Measurements from ENCODE around the gene STK4.
"Not testable (repeated sequence)": the region's sequence is repeated elsewhere in the genome, so short reads cannot be mapped to it uniquely, and the experiment has no call there.

The STK4 gene

GRCh38 chr20:45058168-45058850, 92.0 kb downstream of the STK4 start:
- DNase-seq, result no peak

GRCh38 chr20:45059022-45059728, 92.9 kb downstream of the STK4 start:
- no peak for DNase-seq

GRCh38 chr20:45060294-45060693, 94.0 kb downstream of the STK4 start:
- no peak for DNase-seq

DNA sequence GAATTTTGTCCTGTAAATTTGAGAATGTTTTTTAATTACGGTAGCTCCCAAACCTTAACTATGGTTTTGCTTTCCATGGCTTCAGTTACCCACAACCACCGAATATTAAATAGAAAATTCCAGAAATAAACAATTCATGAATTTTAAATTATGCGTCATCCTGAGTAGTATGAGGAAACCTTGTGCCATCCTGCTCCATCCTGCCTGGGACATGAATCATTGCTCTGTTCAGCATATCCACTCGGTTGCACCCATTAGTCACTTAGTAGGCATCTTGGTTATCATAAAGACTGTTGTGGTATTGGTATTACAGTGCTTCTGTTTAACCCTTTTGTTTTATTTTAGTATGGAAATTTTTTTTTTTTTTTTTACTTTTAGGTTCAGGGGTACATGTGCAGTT, 94.9 kb downstream of the STK4 start:
- no peak for DNase-seq

GRCh38 chr20:45063107-45063506, 96.8 kb downstream of the STK4 start:
- DNase-seq, result not testable (repeated sequence)

DNA sequence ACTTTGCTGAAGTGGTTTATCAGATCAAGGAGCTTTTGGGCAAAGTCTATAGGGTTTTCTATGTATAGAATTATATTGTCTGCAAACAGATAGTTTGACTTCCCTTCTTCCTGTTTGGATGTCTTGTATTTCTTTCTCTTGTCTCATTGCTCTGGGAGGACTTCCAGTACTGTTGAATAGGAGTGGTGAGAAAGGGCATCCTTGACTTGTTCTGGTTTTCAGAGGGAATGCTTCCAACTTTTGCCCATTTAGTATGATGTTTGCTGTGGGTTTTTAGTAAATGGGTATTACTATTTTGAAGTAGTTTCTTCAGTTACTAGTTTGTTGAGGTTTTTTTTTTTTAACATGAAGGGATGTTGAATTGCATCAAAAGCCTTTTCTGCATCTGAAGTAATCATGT, 98.5 kb downstream of the STK4 start:
- DNase-seq, result no peak

GRCh38 chr20:45066372-45066771, 100.1 kb downstream of the STK4 start:
- DNase-seq, result no peak

DNA sequence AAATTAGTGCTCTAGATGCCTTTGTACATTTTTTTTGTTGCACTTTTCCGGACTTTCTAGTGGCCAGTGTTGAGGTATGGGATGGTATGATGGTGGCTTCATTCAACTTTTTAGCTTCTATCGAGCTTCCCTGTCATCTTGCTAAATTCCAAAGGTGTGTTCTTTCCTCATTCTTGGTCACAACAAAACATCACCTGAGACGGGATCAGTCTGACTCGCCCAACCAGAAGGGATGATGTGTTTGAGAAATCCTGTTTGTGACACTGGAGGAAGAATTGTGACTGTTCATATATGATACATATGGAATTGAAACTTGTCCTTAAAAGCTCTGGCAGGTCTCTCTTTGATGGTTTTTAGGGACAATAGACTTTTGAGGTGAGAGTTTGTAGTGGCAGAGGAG, 100.8 kb downstream of the STK4 start:
- no peak for DNase-seq

DNA sequence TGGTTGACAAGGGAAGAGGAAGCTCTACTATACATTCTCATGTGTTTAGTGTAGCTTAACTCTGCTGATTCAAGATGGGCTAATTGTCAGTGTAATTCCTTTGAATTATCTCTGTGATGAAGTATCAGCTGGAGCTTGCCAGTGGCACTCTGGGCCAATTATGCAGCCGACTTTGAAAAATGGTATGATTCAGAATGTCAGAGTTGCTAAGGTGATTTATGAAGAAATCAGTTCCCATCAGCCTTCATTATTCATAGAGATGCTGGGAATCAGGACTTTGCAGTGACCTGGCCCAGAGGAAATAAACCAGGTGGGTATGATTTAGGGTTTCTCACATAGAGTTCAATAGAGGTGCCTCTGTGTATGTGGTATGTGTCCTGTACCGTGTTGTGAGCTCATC, 101.2 kb downstream of the STK4 start:
- no peak for DNase-seq

GRCh38 chr20:45069261-45069660, 102.9 kb downstream of the STK4 start:
- no peak for DNase-seq

GRCh38 chr20:45070932-45071632, 104.8 kb downstream of the STK4 start:
- no peak for DNase-seq

DNA sequence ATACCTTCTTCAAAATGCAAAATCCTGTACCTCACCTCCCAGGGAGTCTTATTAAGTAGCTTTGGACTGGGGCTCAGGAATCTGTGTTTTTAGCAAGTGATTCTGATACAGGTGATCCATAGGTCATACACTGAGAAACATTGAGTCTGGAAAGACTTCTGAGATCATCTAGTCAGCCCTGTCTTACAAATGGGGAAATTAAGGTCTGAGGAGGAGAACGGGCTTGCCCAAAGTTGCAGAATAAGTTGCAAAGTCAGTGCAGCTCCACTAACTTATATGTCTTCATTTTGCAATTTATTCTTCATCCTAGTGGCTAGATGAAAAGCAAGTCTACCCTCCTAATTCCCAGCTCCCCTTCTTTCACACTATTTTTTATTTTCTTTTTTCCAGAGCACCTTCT, 105.8 kb downstream of the STK4 start:
- DNase-seq, result no peak

GRCh38 chr20:45073221-45073620, 106.9 kb downstream of the STK4 start:
- DNase-seq, result no peak

DNA sequence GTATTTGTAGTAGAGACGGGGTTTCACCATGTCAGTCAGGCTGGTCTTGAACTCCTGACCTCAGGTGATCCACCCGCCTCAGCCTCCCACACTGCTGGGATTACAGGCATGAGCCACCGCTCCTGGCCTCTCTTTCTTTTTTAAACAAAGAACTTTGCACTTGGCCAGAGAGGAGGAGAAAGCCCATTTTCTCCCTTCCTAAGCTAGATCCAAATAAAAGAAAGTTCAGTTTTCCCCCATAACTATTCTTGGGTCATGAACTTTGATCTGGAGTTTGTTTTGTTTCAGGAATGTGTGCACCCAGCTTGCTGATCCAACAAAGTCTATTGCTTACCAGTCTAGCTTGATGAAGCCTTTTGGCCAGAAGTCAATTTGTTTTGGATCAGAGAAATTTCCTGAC, 111.2 kb downstream of the STK4 start:
- no peak for DNase-seq

DNA sequence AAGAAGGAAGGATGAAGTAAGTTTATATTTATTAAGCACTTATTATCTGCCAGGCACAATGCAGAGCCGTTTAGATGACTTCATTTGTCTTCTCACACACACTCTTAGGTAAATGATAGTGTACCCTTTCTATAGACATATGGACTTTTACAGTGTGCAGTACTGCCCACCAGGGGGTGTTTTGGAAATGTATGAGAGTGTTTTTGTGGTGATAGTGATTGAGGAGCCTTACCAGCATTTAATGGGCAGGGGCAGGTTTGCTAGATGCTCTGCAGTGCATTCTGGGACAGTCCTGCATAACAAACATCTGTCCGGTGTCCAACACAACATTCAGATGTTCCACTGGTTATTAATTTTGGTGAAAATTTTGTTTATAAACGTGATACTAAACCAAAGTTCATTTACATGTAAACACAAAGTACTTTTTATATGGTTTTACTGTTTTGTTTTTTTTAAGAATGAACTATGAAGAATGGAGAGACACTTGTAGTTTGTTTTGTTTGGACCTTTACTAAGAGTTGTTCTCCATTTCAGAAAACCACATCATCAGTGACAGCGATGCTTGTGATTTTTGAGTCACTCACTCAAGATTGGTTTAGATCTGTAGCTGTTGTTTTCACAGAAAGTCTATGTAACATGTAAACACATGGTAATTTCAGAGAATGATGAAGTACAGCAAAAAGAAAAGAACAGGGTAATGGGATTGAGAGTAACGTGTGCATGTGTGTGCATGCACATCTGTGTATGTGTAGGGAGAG, 114.7 kb downstream of the STK4 start:
- DNase-seq, result no peak

DNA sequence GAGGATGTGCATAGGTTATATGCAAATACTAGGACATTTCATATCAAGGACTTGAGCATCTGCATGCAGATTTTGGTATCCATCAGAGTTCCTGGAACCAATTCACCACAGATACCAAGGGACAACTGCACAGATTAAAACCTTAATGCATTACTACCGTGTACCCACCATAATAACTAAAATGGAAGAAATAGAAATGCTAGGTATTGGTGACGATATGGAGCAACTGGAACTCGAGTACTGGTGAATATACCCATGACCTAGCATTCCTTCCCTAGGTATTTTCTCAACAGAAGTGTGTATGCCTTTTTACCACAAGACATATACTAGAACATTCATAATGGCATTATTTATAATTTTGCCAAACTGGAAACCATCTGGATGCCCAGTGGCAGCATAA, 116.2 kb downstream of the STK4 start:
- DNase-seq, result no peak

GRCh38 chr20:45083127-45083526, 116.8 kb downstream of the STK4 start:
- DNase-seq, result no peak

GRCh38 chr20:45085289-45085688, 119.0 kb downstream of the STK4 start:
- DNase-seq, result no peak

GRCh38 chr20:45085867-45086266, 119.6 kb downstream of the STK4 start:
- DNase-seq, result no peak

DNA sequence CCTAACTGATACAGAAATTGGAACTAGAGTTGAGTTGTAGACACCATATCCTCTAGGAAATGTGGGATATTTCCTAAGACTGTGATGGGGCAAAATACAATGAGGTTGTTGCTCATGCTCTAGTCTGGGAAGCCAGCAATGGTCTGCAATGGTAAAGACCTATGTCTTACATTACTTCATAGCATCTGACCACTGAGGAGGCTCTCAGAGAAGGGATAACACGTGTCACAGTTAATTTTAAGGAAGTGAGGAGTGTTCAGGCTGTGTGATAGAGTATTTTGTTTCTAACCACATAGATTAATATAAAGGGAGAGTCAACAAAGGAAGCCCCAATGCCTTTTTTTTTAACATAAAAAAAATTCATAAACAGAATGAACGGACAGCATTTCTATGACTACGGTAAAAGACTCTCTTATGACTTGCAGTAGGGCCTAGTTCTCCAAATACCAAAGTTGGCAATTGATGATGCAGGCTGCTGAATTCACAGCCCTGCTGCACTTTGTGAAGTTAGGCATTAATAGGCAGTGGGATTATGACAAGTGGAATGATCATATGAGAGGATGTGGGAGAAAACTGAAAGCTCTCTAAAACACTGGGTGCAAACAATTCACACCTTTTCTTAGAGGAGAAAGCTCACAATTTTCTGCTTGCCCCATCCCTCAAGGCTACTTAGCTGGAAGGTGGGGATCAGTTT, 120.9 kb downstream of the STK4 start:
- DNase-seq, result no peak

DNA sequence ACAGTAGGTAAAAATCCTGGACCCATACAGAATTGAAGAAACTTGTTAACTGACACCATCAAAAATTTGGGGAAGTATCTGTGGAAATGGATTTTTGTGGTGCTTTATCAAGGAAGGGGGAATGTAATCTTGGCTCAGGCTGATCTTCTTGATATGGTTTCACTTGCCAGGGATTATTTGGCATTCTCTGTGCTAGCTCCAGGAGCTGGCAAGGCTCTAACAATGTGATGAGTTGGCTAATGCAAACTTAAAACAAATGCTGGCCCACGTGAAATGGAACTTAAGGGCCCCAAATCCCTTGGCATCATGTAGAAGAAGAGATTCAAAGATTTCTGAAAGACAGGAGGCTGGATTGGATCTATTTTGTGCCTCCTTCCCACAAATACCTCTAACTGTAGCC, 121.5 kb downstream of the STK4 start:
- no peak for DNase-seq

DNA sequence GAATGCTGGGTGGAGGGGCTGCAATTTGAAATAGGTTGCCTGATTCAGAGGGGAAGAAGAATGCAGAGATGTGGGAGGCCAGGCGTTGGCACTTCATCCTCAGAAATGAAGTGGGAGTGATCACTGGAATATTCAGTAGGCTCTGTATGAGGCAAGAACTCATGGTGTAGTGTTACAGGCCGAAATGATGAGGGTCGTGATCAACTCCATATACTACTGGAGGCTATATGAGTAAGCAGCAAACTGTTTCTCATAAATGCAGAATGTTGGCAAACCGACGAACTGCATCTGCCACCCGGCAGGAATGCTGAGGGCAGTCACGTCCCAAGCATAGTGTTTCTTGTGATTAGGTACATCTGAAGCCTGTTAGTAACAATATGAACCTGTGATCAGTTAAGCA, 121.9 kb downstream of the STK4 start:
- DNase-seq, result no peak

DNA sequence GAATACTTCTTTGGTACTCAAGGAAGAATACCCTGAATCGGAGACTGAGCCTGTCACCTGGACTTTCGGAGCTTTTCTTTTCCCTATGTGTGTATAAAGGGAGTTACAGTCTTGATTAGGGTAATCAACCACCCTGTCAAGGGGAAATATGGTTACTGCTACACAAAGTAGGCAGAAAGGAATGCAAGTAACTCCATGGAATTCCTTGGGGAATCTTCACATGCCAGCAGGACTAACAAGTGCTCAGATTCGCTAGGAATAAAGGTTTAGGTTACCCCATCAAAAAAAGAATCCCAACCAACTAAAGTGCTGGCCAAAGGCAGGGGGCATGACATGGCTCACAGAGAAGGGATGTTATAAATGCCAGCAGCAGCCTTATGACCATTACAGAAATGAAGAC, 124.2 kb downstream of the STK4 start:
- no peak for DNase-seq

All from NCI-H1930 (cell line).